CD14-positive monocyte (primary cell): ENCODE results near the gene ZFHX3. TPM values are rescaled to one million over a fixed set of nuclear protein-coding genes. Genes with fewer than 3 reads are reported as not detected.

ENCODE experiments used
- DNase-seq, 3 donors: peaks; one replicate each; pipeline ENCODE4 v3.0.0-alpha.2; 2011 to 2022
- H2AFZ ChIP-seq: 2 replicates; pipeline ENCODE4 v1.6.0; 2012; ENCODE audit warnings: mild to moderate bottlenecking, low read depth, low read length, inconsistent platforms; ENCODE audit not compliant: insufficient read depth, poor library complexity, severe bottlenecking
- H3K27ac ChIP-seq, 2 donors: 1 replicate in 1 of 2; 2 replicates in 1 of 2; pipeline ENCODE4 v1.5.1; 2012 to 2013; ENCODE audit warnings: low read length in 2 of 2, control low read depth in 1 of 2, inconsistent platforms in 1 of 2, low read depth in 1 of 2, mild to moderate bottlenecking in 1 of 2
- H3K27me3 ChIP-seq, 2 donors: one replicate each; pipeline versions ENCODE4 v1.6.0 to v1.6.1; 2011 to 2013; ENCODE audit warnings: low read length in 2 of 2; ENCODE audit not compliant: control insufficient read depth in 2 of 2, insufficient read depth in 2 of 2
- H3K36me3 ChIP-seq, 2 donors: replicated peaks in 1 of 2; 1 replicate in 1 of 2; 2 replicates in 1 of 2; pipeline versions ENCODE4 v1.5.1 to v1.6.1; 2012 to 2013; ENCODE audit warnings: low read length in 2 of 2, control low read depth in 1 of 2, inconsistent platforms in 1 of 2, mild to moderate bottlenecking in 1 of 2; ENCODE audit not compliant: insufficient read depth in 2 of 2, control insufficient read depth in 1 of 2
- H3K4me1 ChIP-seq, 2 donors: 1 replicate in 1 of 2; 2 replicates in 1 of 2; pipeline versions ENCODE4 v1.5.1 to v1.6.1; 2012 to 2013; ENCODE audit warnings: low read length in 2 of 2, control low read depth in 1 of 2, inconsistent platforms in 1 of 2, mild to moderate bottlenecking in 1 of 2, moderate library complexity in 1 of 2; ENCODE audit not compliant: insufficient read depth in 2 of 2, control insufficient read depth in 1 of 2
- H3K4me2 ChIP-seq: replicated peaks from 2 replicates; pipeline ENCODE3; 2012; ENCODE audit warnings: low read length, moderate library complexity, mild to moderate bottlenecking; ENCODE audit not compliant: poor library complexity, severe bottlenecking; ENCODE audit errors: extremely low read depth
- H3K4me3 ChIP-seq, 3 experiments: fragments of 200-600 bp in 1 of 3; sonication (generic) in 1 of 3; replicated peaks in 1 of 3; 1 replicate in 2 of 3; 2 replicates in 1 of 3; pipeline ENCODE4 v1.5.1; 2011 to 2013; ENCODE audit warnings: low read length in 3 of 3, mild to moderate bottlenecking in 3 of 3, control low read depth in 2 of 3, low read depth in 2 of 3, inconsistent platforms in 1 of 3, moderate library complexity in 1 of 3
- H3K79me2 ChIP-seq: 2 replicates; pipeline ENCODE4 v1.6.0; 2012; ENCODE audit warnings: mild to moderate bottlenecking, control low read depth, inconsistent platforms, low read length, moderate library complexity; ENCODE audit not compliant: insufficient read depth
- H3K9ac ChIP-seq: 2 replicates; pipeline ENCODE4 v1.6.0; 2017; ENCODE audit warnings: low read length, mild to moderate bottlenecking; ENCODE audit not compliant: insufficient read depth, poor library complexity, severe bottlenecking
- H3K9me3 ChIP-seq, 2 donors: replicated peaks in 1 of 2; 1 replicate in 1 of 2; 2 replicates in 1 of 2; pipeline versions ENCODE4 v1.5.1 to v1.6.1; 2012 to 2013; ENCODE audit warnings: low read length in 2 of 2, control low read depth in 1 of 2; ENCODE audit not compliant: control insufficient read depth in 1 of 2, insufficient read depth in 1 of 2
- H4K20me1 ChIP-seq: 2 replicates; pipeline ENCODE4 v1.6.0; 2012; ENCODE audit warnings: mild to moderate bottlenecking, low read length, control low read depth, moderate library complexity; ENCODE audit not compliant: insufficient read depth
- H3K27ac Mint-ChIP-seq, 7 donors: one replicate each; pipeline ENCODE4 v1.8.0; 2020; ENCODE audit warnings: mild to moderate bottlenecking in 7 of 7, mixed read lengths in 7 of 7, moderate library complexity in 6 of 7, inconsistent platforms in 2 of 7
- H3K27me3 Mint-ChIP-seq, 3 donors: one replicate each; pipeline ENCODE4 v1.8.0; 2021 to 2022; ENCODE audit warnings: low read depth in 3 of 3, mild to moderate bottlenecking in 3 of 3, mixed read lengths in 3 of 3, moderate library complexity in 3 of 3, inconsistent platforms in 1 of 3
- H3K36me3 Mint-ChIP-seq, 2 donors: one replicate each; pipeline ENCODE4 v1.8.0; 2020; ENCODE audit warnings: mixed read lengths in 2 of 2, inconsistent platforms in 1 of 2, mild to moderate bottlenecking in 1 of 2
- H3K4me1 Mint-ChIP-seq: one replicate; pipeline ENCODE4 v1.8.0; 2020; ENCODE audit warnings: mild to moderate bottlenecking, mixed read lengths
- H3K4me3 Mint-ChIP-seq, 2 donors: one replicate each; pipeline ENCODE4 v1.8.0; 2020; ENCODE audit warnings: mild to moderate bottlenecking in 2 of 2, mixed read lengths in 2 of 2, moderate library complexity in 1 of 2
- H3K9me3 Mint-ChIP-seq, 7 donors: one replicate each; pipeline ENCODE4 v1.8.0; 2020 to 2022; ENCODE audit warnings: mixed read lengths in 7 of 7, mild to moderate bottlenecking in 6 of 7, moderate library complexity in 6 of 7, inconsistent platforms in 2 of 7
- WGBS: methylation state at CpG from one replicate; pipeline ENCODE4 v1.1.5; 2013; ENCODE audit warnings: missing lambda C conversion rate; ENCODE audit not compliant: insufficient coverage; 5-methylcytosine and 5-hydroxymethylcytosine counted together
- intact Hi-C, 2 donors: fragments of 100-400 bp; cut with micrococcal nuclease; formaldehyde crosslinking; loops; one replicate each; pipeline versions ENCODE4 v1.15.0 to v1.15.1; 2023
- polyA plus RNA-seq, 3 donors: library from polyadenylated mRNA; depleted of rRNA in 1 of 3; unstranded in 2 of 3; stranded (reverse) in 1 of 3; fragments of 300-500 nt in 2 of 3; fragments of >200 nt in 1 of 3; fragmentation: Illumina TruSeq in 2 of 3; gene quantifications; 1 replicate in 2 of 3; 2 replicates in 1 of 3; pipeline ENCODE4 v1.2.3, GENCODE V29; 2012 to 2021
- TF ChIP-seq, protein P1 (sequence below): fragments of 200-600 bp; IDR thresholded peaks from one replicate; pipeline ENCODE4 v1.8.0; 2022; ENCODE audit warnings: antibody characterized with exemption, mild to moderate bottlenecking

Gene ZFHX3
- polyA plus RNA-seq, 3 donors: 0.42 to 4.2 (median 0.43) TPM

DNA sequence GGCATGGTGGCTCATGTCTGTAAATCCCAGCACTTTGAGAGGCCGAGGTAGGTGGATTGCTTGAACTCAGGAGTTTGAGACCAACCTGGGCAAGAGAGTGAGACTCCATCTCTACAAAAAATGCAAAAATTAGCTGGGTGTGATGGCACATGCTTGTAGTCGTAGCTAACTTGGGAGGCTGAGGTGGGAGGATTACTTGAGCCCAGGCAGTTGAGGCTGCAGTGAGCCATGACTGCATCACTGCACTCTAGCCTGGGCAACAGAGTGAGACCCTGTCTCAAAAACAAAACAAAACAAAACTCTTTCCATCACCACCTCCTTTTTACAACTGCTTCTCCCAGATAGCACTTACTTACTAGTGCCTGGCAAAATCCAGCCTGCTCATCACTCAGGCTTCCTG, 214.0 kb downstream of the ZFHX3 start:
- Histone ChIP-seq H3K4me1 (no peaks in the 10 kb centered on the region), H3K4me3 (no peak overlapping the region), H3K9ac (no peak overlapping the region), H4K20me1 (peaks cover 9% of the 10 kb centered on the region), H3K4me2 (no peak overlapping the region), H3K9me3 (no peaks in the 10 kb centered on the region), H3K27ac (no peak overlapping the region), H3K27me3 (no peaks in the 10 kb centered on the region), H2AFZ (no peak overlapping the region), H3K79me2 (no peaks in the 10 kb centered on the region), H3K36me3 (peaks cover 3 to 11% of the 10 kb centered on the region in 2 donors)
- WGBS: no CpG with 5 or more reads among the region's 2 CpGs
- DNase-seq: no peak
- TF ChIP-seq, protein P1, sequence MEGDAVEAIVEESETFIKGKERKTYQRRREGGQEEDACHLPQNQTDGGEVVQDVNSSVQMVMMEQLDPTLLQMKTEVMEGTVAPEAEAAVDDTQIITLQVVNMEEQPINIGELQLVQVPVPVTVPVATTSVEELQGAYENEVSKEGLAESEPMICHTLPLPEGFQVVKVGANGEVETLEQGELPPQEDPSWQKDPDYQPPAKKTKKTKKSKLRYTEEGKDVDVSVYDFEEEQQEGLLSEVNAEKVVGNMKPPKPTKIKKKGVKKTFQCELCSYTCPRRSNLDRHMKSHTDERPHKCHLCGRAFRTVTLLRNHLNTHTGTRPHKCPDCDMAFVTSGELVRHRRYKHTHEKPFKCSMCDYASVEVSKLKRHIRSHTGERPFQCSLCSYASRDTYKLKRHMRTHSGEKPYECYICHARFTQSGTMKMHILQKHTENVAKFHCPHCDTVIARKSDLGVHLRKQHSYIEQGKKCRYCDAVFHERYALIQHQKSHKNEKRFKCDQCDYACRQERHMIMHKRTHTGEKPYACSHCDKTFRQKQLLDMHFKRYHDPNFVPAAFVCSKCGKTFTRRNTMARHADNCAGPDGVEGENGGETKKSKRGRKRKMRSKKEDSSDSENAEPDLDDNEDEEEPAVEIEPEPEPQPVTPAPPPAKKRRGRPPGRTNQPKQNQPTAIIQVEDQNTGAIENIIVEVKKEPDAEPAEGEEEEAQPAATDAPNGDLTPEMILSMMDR: no peak
- Mint-ChIP-seq H3K36me3 (peaks cover 15 to 16% of the 10 kb centered on the region in 2 donors), H3K9me3 (no peaks in the 10 kb centered on the region), H3K27me3 (peaks cover 0 to 4% (median 0%) of the 10 kb centered on the region in 3 donors), H3K27ac (no peak overlapping the region), H3K4me1 (no peaks in the 10 kb centered on the region), H3K4me3 (no peak overlapping the region)
- intact Hi-C loops: loop anchor here (2.0 to 10.0 kb wide), 4 partner anchors 121 to 363 kb away; partner anchors contain the start of gene ZFHX3 (in 1 of the 2)

- Histone ChIP-seq H3K4me1 (no peaks in the 10 kb centered on the region), H3K27ac (no peak overlapping the region), H3K79me2 (no peaks in the 10 kb centered on the region), H3K4me2 (no peak overlapping the region), H3K27me3 (no peaks in the 10 kb centered on the region), H3K9ac (no peak overlapping the region), H2AFZ (no peak overlapping the region), H3K4me3 (no peak overlapping the region), H3K9me3 (no peaks in the 10 kb centered on the region), H4K20me1 (peaks cover 9% of the 10 kb centered on the region), H3K36me3 (peaks cover 5 to 14% of the 10 kb centered on the region in 2 donors)
- Mint-ChIP-seq H3K27me3 (peaks cover 0 to 4% (median 0%) of the 10 kb centered on the region in 3 donors), H3K27ac (no peak overlapping the region), H3K36me3 (peaks cover 16 to 20% of the 10 kb centered on the region in 2 donors), H3K4me3 (no peak overlapping the region), H3K9me3 (no peaks in the 10 kb centered on the region), H3K4me1 (peaks cover 1% of the 10 kb centered on the region)
- intact Hi-C loops: loop anchor here (2.0 to 10.0 kb wide), 4 partner anchors 121 to 363 kb away; partner anchors contain the start of gene ZFHX3 (in 1 of the 2)
- no peak for DNase-seq
- WGBS: 100% methylated on average over 2 of the region's 3 CpGs
- TF ChIP-seq, protein P1: no peak
These were observed 214.4 kb downstream of the ZFHX3 start for GRCh38 chr16:72833482-72833881.
